Fibroblast of pulmonary artery (primary cell): ENCODE data around the gene APH1A.

Experiments used
- DNase-seq: peaks from one replicate; pipeline ENCODE4 v3.0.0-alpha.2; 2010; ENCODE audit warnings: low read depth
- H3K4me3 ChIP-seq: replicated peaks from 2 replicates; pipeline ENCODE4 v1.5.1; 2011; ENCODE audit warnings: low read depth, mild to moderate bottlenecking, control low read depth, low read length, moderate library complexity
- TF ChIP-seq, protein P1 (sequence below): IDR thresholded peaks from 2 replicates; pipeline ENCODE4 v1.5.1; 2011; ENCODE audit warnings: mild to moderate bottlenecking, control low read depth, low read length, inconsistent platforms; ENCODE audit errors: missing control alignments

The APH1A gene

DNA sequence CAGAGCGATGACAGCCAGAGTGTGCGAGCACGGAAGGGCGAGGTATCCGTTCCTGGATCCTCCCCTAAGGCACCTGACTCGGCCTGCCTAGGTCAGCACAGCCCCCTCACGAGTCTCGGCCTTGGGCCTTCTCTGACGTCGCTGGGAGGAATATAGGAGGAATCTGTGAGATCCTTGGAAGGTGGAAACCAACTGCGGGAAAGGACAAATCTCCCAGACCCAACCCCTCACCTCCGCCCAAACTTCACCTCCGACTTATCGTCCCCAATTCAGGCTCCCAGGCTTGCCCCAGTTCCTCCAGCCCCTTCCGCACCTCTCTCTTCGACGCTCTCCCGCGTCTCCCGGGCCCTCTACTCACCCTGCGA is 494 bp downstream of the APH1A start:
- H3K4me3 ChIP-seq = peak overlapping the region; percentile 83
- TF ChIP-seq, protein P1, sequence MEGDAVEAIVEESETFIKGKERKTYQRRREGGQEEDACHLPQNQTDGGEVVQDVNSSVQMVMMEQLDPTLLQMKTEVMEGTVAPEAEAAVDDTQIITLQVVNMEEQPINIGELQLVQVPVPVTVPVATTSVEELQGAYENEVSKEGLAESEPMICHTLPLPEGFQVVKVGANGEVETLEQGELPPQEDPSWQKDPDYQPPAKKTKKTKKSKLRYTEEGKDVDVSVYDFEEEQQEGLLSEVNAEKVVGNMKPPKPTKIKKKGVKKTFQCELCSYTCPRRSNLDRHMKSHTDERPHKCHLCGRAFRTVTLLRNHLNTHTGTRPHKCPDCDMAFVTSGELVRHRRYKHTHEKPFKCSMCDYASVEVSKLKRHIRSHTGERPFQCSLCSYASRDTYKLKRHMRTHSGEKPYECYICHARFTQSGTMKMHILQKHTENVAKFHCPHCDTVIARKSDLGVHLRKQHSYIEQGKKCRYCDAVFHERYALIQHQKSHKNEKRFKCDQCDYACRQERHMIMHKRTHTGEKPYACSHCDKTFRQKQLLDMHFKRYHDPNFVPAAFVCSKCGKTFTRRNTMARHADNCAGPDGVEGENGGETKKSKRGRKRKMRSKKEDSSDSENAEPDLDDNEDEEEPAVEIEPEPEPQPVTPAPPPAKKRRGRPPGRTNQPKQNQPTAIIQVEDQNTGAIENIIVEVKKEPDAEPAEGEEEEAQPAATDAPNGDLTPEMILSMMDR = no peak
- peak; percentile 39 for DNase-seq

DNA sequence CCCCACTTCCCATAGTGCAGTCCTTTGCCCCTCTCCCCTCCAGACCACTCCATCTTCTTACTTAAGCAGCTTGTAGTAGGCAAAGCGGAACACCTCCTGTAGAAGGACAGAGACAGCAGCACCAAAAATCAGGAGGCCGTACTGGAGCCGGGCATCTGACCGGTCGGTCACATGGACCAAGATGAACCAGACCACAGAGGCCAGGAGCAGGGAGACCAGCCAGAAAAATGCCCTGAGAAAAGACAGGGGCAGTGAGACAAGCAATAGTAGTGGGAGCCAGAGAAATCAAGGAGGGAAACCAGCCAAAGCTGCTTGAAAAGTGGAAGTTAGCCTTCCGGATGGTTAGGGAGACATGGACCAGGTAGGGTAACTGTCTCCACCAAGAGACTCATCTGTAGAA is 920 bp downstream of the APH1A start:
- DNase-seq = no peak
- H3K4me3 ChIP-seq = peak overlapping the region; percentile 83
- TF ChIP-seq, protein P1 = no peak

DNA sequence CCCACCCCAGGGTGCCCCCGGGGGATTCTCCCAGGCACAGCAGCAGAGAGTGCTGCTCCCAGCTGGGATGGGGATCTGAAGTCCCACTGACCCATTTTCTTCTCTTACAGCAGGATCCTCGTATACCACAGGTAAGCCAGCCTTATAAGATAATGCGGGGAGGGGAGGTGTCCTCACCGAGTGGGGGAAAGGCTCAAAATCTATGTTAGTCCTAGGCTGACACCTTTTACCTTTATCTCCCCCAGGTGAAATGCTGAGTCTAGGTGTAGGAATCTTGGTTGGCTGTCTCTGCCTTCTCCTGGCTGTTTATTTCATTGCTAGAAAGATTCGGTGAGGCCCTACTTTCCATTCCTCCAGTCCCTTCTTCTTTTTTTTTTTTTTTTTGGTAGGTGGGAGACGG is 5.3 kb downstream of the APH1A start:
- TF ChIP-seq, protein P1 = no peak
- DNase-seq = no peak
- no peak overlapping the region for H3K4me3 ChIP-seq

DNA sequence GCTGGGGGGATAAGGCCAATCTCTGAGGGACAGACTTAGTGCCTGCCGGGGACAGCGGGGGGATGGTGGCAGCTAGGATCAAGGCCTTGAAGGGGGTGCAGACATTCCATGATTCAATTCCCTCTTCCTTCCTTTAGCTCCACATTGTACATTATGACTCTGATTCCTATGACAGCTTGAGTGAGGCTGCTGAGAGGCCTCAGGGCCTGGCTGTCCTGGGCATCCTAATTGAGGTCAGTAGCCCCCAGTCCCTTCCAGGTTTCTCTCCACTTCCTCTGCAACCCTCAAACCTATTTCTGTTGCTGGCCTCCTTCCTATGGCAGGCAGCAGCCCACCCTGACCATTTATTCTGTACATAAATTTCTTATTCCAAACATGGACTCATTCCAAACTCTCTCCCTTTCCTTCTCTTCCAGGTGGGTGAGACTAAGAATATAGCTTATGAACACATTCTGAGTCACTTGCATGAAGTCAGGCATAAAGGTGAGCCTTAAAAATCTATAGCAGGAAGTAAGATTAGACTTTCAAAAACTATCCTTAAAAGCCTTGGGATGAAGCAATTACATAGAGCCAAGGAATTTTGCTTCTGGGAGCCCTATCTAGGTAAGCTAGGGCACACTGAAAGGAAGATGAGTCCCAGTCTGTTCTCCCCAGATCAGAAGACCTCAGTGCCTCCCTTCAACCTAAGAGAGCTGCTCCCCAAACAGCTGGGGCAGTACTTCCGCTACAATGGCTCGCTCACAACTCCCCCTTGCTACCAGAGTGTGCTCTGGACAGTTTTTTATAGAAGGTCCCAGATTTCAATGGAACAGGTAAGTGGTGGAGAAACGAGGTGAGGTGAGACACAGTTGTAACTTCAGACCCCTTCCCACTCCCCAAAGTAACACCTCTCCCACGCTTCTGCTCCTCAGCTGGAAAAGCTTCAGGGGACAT is 6.2 kb downstream of the APH1A start:
- no peak overlapping the region for H3K4me3 ChIP-seq
- TF ChIP-seq, protein P1 = no peak
- no peak for DNase-seq

DNA sequence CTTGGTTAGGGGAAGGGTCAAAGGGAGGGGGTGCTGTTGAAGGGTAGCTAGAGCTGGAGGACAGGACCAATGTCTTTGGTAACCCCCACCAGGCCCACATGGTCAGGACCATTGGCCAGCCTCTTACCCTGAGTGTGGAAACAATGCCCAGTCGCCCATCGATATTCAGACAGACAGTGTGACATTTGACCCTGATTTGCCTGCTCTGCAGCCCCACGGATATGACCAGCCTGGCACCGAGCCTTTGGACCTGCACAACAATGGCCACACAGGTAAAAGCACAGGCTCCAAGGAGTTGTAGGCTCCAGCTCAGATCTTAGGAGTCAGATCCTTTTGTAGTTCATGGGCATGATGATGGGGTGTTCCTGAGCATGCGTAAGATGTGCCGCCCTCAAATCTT is 7.4 kb downstream of the APH1A start:
- TF ChIP-seq, protein P1 = no peak
- H3K4me3 ChIP-seq = no peak overlapping the region
- DNase-seq = no peak

DNA sequence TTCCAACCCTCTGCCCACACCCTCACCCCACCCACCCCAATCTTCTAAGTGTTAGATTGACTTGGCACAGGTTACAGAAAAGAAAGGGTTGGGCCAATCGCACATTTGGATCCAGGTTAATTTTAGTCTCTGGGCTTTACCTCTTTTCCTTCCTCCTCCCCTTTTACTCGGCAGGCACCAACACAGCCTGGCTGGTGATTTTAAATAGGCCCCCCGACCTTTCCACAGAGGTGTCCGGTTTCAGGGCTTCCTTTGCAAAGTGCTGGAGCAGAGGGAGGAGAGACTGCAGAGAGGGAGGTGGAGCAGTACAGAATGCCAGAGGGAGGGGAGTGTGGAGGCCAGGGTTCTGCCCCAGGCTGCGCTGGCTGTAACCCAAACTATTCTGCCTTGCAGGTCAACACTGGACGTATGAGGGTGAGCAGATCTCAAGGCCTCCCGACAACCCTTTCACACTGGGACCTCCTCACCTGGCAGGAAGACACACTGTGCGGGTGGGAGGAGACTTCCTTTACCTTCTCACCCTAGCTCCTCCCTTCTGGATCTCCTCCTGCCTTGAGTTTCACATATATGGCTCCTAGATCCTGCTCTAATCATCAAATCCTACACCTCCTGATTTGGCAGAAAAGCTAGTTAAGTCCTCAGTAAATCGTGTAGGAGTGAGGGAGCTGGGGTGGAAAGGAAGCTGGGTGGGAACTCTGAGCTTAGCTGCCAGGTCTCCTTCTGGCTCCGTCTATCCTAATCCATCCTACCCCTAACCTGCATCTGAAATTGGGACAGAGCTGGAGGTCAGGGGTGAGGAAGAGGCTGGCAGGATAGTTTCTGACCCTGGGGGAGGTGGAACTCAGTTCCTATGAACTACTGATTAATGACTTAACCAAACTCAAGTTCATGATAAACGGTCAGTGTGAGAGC is 8.8 kb downstream of the APH1A start:
- DNase-seq = no peak
- no peak overlapping the region for H3K4me3 ChIP-seq
- TF ChIP-seq, protein P1 = no peak
